Measurements from ENCODE around the gene SCAND1.

Gene SCAND1

GRCh38 chr20:35903843-35904242, 50.5 kb downstream of the SCAND1 start:
- in situ Hi-C loops (cut with MboI; ENCODE audit: low pct_unique_long_range_greater_than_20kb, low sequenced_read_pairs, unreplicated experiment): no loop called here
- no peak for TF ChIP-seq CTCF (IDR thresholded peaks at IDR 0.05; ENCODE audit: extremely low read depth, insufficient read depth, missing control alignments)
- DNase-seq (ENCODE audit: low spot score): no peak
